Right atrium auricular region (tissue), 2 donors: ENCODE data around the gene PPP4R3B. TPM values are rescaled to one million over a fixed set of nuclear protein-coding genes. Genes with fewer than 3 reads are reported as not detected.
"Not testable (repeated sequence)": the region's sequence is repeated elsewhere in the genome, so short reads cannot be mapped to it uniquely, and the experiment has no call there.

ENCODE experiments used
- DNase-seq: peaks from one replicate; pipeline ENCODE4 v3.0.0-alpha.2; 2019; ENCODE audit warnings: low spot score
- H3K27ac ChIP-seq, 2 donors: fragments of 200-600 bp; sonication (generic); 1 replicate in 1 of 2; 2 replicates in 1 of 2; pipeline ENCODE4 v1.5.1; 2016 to 2019
- H3K27me3 ChIP-seq, 2 donors: fragments of 200-600 bp; sonication (generic); one replicate each; pipeline versions ENCODE4 v1.5.1 to v1.6.0; 2017 to 2019
- H3K36me3 ChIP-seq: fragments of 200-600 bp; sonication (generic); one replicate; pipeline ENCODE4 v1.5.1; 2016
- H3K4me1 ChIP-seq, 2 donors: fragments of 200-600 bp; sonication (generic); one replicate each; pipeline versions ENCODE4 v1.5.1 to v1.6.0; 2017 to 2019
- H3K4me3 ChIP-seq, 2 donors: fragments of 200-600 bp; sonication (generic); 1 replicate in 1 of 2; 2 replicates in 1 of 2; pipeline ENCODE4 v1.5.1; 2017 to 2019; ENCODE audit warnings: mild to moderate bottlenecking in 1 of 2, moderate library complexity in 1 of 2
- H3K9me3 ChIP-seq, 2 donors: fragments of 200-600 bp; sonication (generic); one replicate each; pipeline ENCODE4 v1.5.1; 2019
- CTCF ChIP-seq, 2 donors: fragments of 200-600 bp; sonication (generic); IDR thresholded peaks; one replicate each; pipeline ENCODE4 v1.5.1; 2019; ENCODE audit warnings: antibody characterized with exemption in 2 of 2
- total RNA-seq, 2 donors: library from RNA; depleted of rRNA; stranded (reverse); fragments of >200 nt; gene quantifications; one replicate each; pipeline ENCODE4 v1.1.0, GENCODE V29; 2016

The PPP4R3B gene
- total RNA-seq, 2 donors from 2014 or later = 22.8 to 23.4 TPM

- Histone ChIP-seq H3K27me3 (no peaks in the 10 kb centered on the region), H3K4me3 (no peak overlapping the region), H3K9me3 (no peaks in the 10 kb centered on the region), H3K4me1 (no peaks in the 10 kb centered on the region), H3K27ac (no peak overlapping the region), H3K36me3 (peaks cover 37% of the 10 kb centered on the region)
- no peak for TF ChIP-seq CTCF (IDR thresholded peaks at IDR 0.05)
- no peak for DNase-seq
These were observed 66.9 kb downstream of the PPP4R3B start for GRCh38 chr2:55550368-55551102.

GRCh38 chr2:55547679-55548078, 69.7 kb downstream of the PPP4R3B start:
- peaks cover 35% of the 10 kb centered on the region for H3K36me3 ChIP-seq
- not testable (repeated sequence) for H3K4me3 ChIP-seq, H3K4me1 ChIP-seq, DNase-seq, H3K27me3 ChIP-seq, H3K9me3 ChIP-seq, H3K27ac ChIP-seq

- TF ChIP-seq CTCF (IDR thresholded peaks at IDR 0.05) = no peak
- DNase-seq = no peak
- Histone ChIP-seq H3K36me3 (peaks cover 38% of the 10 kb centered on the region), H3K27ac (no peak overlapping the region), H3K4me1 (no peaks in the 10 kb centered on the region), H3K27me3 (no peaks in the 10 kb centered on the region), H3K4me3 (no peak overlapping the region), H3K9me3 (no peaks in the 10 kb centered on the region)
These were observed 70.4 kb downstream of the PPP4R3B start for GRCh38 chr2:55547001-55547400.

GRCh38 chr2:55530539-55531081, 86.8 kb downstream of the PPP4R3B start:
- Histone ChIP-seq H3K4me1 (no peaks in the 10 kb centered on the region), H3K27ac (peak overlapping the region in 1 of 2 donors; percentile 13), H3K27me3 (no peaks in the 10 kb centered on the region), H3K9me3 (no peaks in the 10 kb centered on the region), H3K36me3 (peaks cover 44% of the 10 kb centered on the region), H3K4me3 (no peak overlapping the region)
- DNase-seq = no peak
- no peak for TF ChIP-seq CTCF (IDR thresholded peaks at IDR 0.05)

GRCh38 chr2:55526174-55526573, 91.2 kb downstream of the PPP4R3B start:
- DNase-seq = no peak
- peaks cover 49% of the 10 kb centered on the region for H3K36me3 ChIP-seq
- no peaks in the 10 kb centered on the region for H3K27me3 ChIP-seq

More at GRCh38 chr2:55526174-55526573, 91.2 kb downstream of the PPP4R3B start:
- no peak overlapping the region for H3K27ac ChIP-seq
- no peaks in the 10 kb centered on the region for H3K9me3 ChIP-seq
- H3K4me1 ChIP-seq = no peaks in the 10 kb centered on the region
- H3K4me3 ChIP-seq = no peak overlapping the region
- TF ChIP-seq CTCF (IDR thresholded peaks at IDR 0.05) = no peak
